ENCODE data around the gene DNAJB8.

DNAJB8 gene

DNA sequence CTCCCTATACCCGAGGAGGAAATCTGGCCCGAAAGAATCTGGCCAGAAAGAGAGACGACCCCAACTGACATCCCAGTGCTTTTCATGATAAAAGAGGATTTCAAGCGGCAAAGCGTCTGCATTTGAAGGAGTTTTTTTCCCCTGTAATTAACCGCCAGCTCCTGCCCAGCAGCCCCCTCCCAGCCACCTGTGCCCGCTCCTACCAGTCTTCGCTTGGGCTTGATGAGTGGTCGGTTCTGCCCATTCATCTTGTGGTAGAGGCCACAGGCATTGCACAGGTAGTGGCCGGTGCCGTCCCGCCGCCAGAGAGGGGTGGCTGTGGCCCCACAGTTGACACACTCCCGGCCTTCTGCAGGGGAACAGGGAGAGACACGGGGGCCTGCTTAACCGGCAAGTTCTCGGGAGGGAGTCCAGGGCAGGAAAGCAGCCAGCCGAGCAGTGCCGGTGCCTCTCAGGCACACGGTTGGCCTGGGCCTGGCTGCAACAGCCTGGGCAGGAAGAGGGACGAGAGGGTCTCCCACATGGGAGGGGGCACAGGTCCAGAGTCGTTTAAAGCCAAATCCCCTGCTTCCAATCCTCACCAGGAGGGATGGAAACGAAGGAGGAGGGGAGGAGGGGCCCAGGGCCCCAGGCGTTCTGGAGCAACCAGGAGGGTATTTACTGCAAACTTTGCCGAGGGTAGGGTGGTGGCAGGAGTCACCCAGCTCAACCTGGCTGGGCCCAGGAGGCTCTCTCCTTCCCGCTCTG lies 17.1 kb upstream of the DNAJB8 start:
- no peak for DNase-seq (ENCODE audit: low read depth in 2 of 2)

GRCh38 chr3:128482666-128483656 lies 16.3 kb upstream of the DNAJB8 start:
- no peak for DNase-seq (ENCODE audit: low read depth in 2 of 2)

DNA sequence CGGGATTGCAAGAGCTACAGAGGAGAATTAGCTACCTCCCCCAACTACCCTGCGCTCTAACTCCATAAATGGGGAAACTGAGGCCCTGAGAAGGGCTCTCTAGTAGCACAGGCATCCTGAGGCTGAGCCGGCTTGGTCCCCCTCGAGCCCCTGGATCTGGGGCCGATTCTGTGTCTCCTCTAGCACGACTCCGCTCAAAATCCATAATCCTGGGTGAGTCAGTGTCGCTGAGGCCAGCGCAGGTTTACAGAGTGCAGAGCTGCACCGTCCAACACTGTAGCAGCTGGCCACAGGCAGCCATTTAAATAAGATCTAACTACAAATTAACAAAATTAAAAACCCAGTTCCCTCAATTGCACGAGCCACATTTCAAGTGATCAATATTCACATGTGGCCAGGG lies 15.5 kb upstream of the DNAJB8 start:
- no peak for DNase-seq (ENCODE audit: low read depth in 2 of 2)

- no peak for DNase-seq (ENCODE audit: low read depth in 2 of 2)
Measured at GRCh38 chr3:128481438-128481942, 14.8 kb upstream of the DNAJB8 start.

GRCh38 chr3:128480717-128481437 lies 14.2 kb upstream of the DNAJB8 start:
- DNase-seq (ENCODE audit: low read depth in 2 of 2): no peak

DNA sequence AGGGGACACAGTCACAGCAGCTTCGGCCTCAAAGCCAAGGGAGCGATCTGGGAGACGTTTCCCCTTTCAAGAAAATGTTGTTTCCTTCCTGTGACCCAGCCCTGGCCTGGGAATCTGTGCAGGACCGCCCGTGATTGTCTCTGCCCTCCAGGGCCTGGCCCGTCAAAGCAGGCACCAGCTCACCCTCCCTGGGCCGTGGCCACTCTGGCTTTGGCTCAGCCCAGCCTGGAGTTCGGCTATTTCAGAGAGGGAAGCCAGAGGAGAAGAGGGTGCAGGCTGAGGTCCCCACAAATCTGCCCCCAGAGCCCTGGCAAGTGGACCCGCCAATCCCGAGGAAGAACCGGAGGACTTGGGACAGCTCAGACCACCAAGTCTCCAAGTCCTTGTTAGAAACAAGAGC lies 13.6 kb upstream of the DNAJB8 start:
- no peak for DNase-seq (ENCODE audit: low read depth in 2 of 2)

GRCh38 chr3:128479558-128480086 lies 12.9 kb upstream of the DNAJB8 start:
- no peak for DNase-seq (ENCODE audit: low read depth in 2 of 2)

GRCh38 chr3:128478576-128479506 lies 12.2 kb upstream of the DNAJB8 start:
- no peak for DNase-seq (ENCODE audit: low read depth in 2 of 2)

DNA sequence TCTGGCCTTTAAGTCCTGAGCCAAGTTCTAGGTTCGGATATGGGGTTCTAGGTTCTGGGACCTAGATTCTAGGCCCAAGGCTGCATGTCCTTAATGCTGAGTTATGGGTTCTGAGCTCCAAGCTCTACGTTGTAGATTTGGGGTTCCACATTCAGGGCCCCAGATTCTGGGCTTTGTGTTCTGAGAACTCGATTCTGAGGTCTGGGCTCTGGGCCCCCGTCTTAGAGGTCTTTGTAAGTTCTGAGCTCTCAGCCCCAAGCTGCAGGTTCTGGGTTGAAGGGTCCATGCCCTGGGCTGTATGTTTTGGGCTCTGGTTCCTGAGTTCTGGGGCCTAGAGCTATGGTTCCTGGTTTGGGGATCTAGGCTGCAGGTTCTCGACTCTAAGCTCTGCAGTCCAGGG lies 10.0 kb upstream of the DNAJB8 start:
- DNase-seq (ENCODE audit: low read depth in 2 of 2): no peak

- no peak for DNase-seq (ENCODE audit: low read depth in 2 of 2)
Measured at GRCh38 chr3:128475355-128475754, 8.7 kb upstream of the DNAJB8 start.

DNA sequence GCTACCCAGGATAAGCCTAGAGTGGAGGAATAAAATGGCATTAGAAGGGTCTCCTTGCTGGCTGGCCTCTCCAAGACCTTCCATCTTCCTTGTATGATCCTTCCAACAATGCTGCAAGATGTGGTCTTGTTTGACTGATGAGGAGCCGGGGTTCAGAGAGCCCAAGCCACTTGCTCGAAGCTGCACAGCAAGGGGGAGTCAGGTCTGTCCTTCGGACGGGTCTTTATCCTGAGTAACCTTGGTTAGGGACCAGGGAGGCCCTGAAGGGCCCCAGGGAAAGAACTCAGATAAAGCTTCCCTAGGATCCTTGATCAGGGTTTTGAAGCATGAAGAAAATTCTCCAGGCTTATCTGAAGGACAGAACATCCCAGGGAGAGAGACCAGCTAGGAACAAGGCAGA lies 7.0 kb upstream of the DNAJB8 start:
- DNase-seq (ENCODE audit: low read depth in 2 of 2): no peak

GRCh38 chr3:128473180-128473519 lies 6.5 kb upstream of the DNAJB8 start:
- no peak for DNase-seq (ENCODE audit: low read depth in 2 of 2)

DNA sequence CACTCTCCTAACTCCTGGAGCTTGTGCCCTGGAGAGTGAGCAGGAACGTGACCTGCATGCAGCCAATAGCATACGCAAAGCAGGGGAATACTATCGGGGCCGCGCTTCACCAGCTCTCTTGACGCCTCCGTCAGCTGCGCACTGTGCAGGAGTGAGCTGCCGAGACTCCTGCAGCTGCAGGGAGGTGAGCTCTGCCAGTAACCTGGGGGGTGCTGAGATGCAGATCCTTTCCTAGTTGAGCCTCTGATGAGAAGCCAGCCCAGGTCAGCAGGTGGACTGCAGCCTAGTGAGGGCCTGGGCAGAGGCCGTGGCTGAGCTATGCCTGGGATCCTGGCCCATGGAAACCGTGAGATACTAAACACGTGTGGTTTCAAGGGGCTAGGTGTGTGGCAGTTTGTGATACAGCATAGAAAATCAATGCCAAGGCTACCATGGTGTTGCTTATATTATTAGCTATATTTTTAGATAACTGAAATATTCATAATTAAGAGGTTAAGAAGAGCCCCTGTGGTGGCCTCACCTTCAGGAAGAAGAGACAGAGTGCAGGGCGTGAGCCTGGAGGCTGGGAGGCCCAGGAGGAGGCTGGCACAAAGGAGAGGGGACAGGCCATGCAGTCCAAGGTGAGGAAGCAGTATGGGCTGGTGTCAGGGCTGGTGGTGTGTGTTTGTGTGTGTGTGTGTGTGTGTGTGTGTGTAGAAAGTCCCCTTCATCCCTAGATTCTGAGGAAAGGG lies 5.9 kb upstream of the DNAJB8 start:
- DNase-seq (ENCODE audit: low read depth in 2 of 2): no peak

- no peak for DNase-seq (ENCODE audit: low read depth in 2 of 2)
Measured at GRCh38 chr3:128471720-128472119, 5.0 kb upstream of the DNAJB8 start.

DNA sequence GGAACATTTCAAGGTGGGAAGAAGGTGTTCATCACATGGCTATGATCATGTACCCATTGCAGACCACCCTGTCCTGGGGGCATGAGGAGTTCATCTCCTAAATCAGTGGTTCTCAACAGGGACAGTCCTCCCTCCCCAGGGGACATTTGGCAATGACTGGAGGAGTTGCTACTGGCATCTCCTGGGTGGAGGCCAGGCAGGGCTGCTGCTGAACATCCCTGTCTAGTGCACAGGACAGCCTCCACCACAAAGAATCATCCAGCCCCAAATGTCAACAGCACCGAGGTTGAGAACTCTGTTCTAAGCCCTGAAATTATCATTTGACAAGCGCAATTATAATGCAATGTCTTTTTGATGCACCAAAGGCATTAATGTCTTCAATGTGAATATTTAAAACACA lies 4.4 kb upstream of the DNAJB8 start:
- no peak for DNase-seq (ENCODE audit: low read depth in 2 of 2)

DNA sequence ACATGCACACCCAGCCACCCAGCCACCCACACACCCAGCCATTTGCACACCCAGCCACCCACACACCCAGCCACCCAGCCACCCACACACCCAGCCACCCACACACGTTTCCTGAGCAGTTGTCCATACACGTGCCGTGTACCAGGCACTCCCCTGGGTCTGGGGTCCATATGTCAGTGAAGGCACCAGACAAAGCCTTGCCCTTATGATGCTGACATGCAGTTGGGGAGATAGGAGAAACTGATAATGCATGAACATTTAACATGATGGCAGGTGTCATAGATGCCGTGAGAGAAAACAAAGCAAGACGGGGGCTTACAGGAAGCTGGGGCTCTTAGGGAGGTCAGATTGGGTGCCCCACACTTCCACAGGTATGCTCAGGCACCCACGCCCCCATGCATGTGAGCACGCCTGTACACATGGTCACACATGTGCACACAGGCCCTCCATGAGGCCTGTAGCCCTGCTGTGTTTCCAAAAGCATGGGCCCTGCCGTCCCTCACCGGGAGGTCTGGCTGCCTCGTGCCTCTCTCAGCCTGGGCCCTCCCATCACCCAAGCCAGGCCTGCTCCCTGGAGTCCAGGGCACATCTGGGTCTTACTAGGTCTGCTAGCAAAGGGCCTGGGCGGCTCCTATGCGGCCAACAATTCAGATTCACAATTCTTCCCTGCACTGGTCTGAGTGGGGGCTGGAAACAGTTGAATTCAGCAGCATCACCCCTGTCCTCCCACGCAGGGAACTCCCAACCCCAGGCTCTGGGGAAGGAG lies 3.6 kb upstream of the DNAJB8 start:
- DNase-seq (ENCODE audit: low read depth in 2 of 2): no peak

GRCh38 chr3:128469556-128469955 lies 2.9 kb upstream of the DNAJB8 start:
- no peak for DNase-seq (ENCODE audit: low read depth in 2 of 2)

DNA sequence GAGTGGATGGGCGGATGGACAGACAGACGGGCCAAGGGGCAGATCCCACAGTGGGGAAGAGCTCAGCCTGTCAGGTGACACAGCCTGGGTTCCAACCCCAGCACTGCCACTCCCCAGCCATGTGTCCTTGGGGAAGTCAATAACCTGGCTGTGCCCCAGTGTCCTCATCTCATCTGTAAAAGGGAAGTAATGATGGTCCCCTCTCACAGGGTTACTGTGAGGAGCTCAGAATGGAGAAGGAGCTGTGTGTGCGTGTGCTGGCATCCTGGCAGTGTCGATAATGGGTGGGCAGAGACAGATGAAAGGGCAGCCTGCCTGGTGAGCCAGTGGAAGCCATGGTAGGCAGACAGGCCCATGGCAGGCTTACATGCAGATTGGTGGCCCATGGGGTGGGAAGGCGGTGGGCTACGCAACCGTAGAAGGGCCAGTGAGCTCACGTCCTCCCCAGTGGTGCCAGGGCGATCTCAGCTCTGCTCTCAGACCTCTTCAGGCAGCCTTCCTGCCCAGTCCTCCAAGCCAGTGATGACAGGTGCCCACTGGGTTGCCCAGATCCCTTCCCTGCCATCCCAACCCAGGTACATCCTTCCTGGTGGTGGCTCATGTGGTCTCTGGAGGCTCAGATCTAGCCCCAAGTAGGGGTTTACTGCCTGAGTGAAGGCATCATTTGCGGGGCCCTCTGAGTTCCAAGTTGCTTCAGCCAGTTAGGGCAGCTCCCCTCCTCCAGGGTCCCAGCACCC lies 2.3 kb upstream of the DNAJB8 start:
- no peak for DNase-seq (ENCODE audit: low read depth in 2 of 2)

Measured in stimulated activated CD8-positive, alpha-beta memory T cell treated with anti-CD3 and anti-CD28 coated beads, Interleukin-15, amount 100 ng/mL, for 48 hours (primary cell).